ENCODE data around the gene POLR1H. TPM values are rescaled to one million over a fixed set of nuclear protein-coding genes. Genes with fewer than 3 reads are reported as not detected.

POLR1H gene
- total RNA-seq, 1 donor from 2014 or later = 22.4 TPM

- intact Hi-C loops (cut with DNase I) = no loop called here
- Histone ChIP-seq H3K36me3 (peaks cover 24% of the 10 kb centered on the region), H3K4me1 (peaks cover 43% of the 10 kb centered on the region), H3K27me3 (ENCODE audit: low read depth) (peaks cover 41% of the 10 kb centered on the region), H3K9me3 (no peaks in the 10 kb centered on the region), H3K27ac (no peak overlapping the region), H3K4me3 (no peak overlapping the region)
- ATAC-seq (no peak), DNase-seq (peak; percentile 44)
- TF ChIP-seq CTCF (IDR thresholded peaks at IDR 0.05) = peak; percentile 8
Observed at GRCh38 chr6:30071081-30071818, 10.2 kb downstream of the POLR1H start.

- H3K27ac ChIP-seq = no peak overlapping the region
- H3K4me3 ChIP-seq = no peak overlapping the region
- intact Hi-C loops (cut with DNase I) = no loop called here
- peaks cover 24% of the 10 kb centered on the region for H3K36me3 ChIP-seq
- DNase-seq (no peak), ATAC-seq (no peak)
- no peak for TF ChIP-seq CTCF (IDR thresholded peaks at IDR 0.05)
- H3K4me1 ChIP-seq = peaks cover 40% of the 10 kb centered on the region
- peaks cover 42% of the 10 kb centered on the region for H3K27me3 ChIP-seq (ENCODE audit: low read depth)
- H3K9me3 ChIP-seq = no peaks in the 10 kb centered on the region
Observed at GRCh38 chr6:30071858-30072257, 10.8 kb downstream of the POLR1H start.

GRCh38 chr6:30073489-30074235 is 12.6 kb downstream of the POLR1H start:
- Histone ChIP-seq H3K4me3 (peak overlapping the region; percentile 60), H3K27me3 (ENCODE audit: low read depth) (peaks cover 46% of the 10 kb centered on the region), H3K9me3 (no peaks in the 10 kb centered on the region), H3K4me1 (peaks cover 27% of the 10 kb centered on the region), H3K27ac (no peak overlapping the region), H3K36me3 (peaks cover 20% of the 10 kb centered on the region)
- intact Hi-C loops (cut with DNase I) = no loop called here
- ATAC-seq (no peak), DNase-seq (no peak)
- TF ChIP-seq CTCF (IDR thresholded peaks at IDR 0.05) = no peak

- intact Hi-C loops (cut with DNase I) = no loop called here
- H3K27me3 ChIP-seq (ENCODE audit: low read depth) = peaks cover 46% of the 10 kb centered on the region
- peak; percentile 1 to 17 for ATAC-seq
- peaks cover 26% of the 10 kb centered on the region for H3K4me1 ChIP-seq
- no peaks in the 10 kb centered on the region for H3K9me3 ChIP-seq
- no peak overlapping the region for H3K27ac ChIP-seq
- TF ChIP-seq CTCF (IDR thresholded peaks at IDR 0.05) = no peak
- peak; percentile 45 for DNase-seq
- H3K4me3 ChIP-seq = peak overlapping the region; percentile 60
- peaks cover 12% of the 10 kb centered on the region for H3K36me3 ChIP-seq
Observed at GRCh38 chr6:30074331-30075093, 13.4 kb downstream of the POLR1H start.

- intact Hi-C loops (cut with DNase I) = no loop called here
- peaks cover 46% of the 10 kb centered on the region for H3K27me3 ChIP-seq (ENCODE audit: low read depth)
Observed at GRCh38 chr6:30075094-30075789, 14.2 kb downstream of the POLR1H start, which contains the start of gene RNF39. RNF39 (minus strand) TSS chr6:30075769; CDS start chr6:30075585, 184 bp downstream.

More at GRCh38 chr6:30075094-30075789, 14.2 kb downstream of the POLR1H start, which contains the start of gene RNF39:
- DNase-seq (peak; percentile 48), ATAC-seq (peak; percentile 17 to 47)
- H3K9me3 ChIP-seq = no peaks in the 10 kb centered on the region
- TF ChIP-seq CTCF (IDR thresholded peaks at IDR 0.05) = no peak
- peak within 1 kb of the TSS; percentile 60 for H3K4me3 ChIP-seq
- H3K36me3 ChIP-seq = peaks cover 4% of the 10 kb centered on the region
- peak within 1 kb of the TSS; percentile 69 for H3K27ac ChIP-seq
- H3K4me1 ChIP-seq = peaks cover 26% of the 10 kb centered on the region
